ENCODE data around the gene TLCD5.

TLCD5 gene

DNA sequence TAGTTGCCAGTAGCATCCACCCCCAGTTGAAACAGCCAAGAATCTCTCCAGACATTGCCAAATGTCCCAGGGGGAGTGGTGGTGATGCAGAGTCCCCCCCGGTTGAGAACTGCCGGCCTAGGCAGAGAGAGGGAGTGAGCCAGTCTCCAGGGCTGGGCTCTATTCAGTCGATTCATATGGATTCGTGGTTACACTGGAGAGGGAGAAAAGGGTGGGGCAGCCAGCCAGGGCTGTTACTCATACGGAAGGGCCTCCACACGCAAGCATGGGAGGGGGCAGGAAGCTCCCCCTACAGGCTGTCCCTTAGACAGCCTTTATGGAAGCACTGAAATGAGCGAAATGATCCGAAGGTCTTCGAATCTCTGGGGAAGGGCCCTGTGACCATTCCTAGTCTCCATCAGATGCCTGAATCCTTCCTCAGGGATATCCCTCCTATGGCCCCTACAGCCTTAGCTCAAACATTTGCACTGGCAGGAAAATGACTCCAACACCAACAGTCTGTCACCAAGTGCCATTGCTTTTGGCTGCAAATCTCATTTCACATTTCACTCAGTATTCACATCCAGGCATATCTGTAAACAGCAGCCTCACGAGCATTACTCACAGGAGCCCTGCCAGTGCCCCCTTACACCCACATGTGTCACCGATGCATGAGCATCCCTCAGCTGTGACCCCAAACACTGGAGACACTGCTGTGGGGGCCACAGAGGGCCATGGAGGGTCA, 18.4 kb upstream of the TLCD5 start:
- ChIA-PET POLR2A (no interaction called here), CTCF (interaction anchor here (0.7 to 14.7 kb wide), 8 partner anchors 9 to 108 kb away, joined by 3 to 349 read pairs (median 3); no protein-coding TSS in a partner anchor)
- Histone ChIP-seq H3K9me3 (ENCODE audit: control insufficient read depth, insufficient read depth, low read depth, low read length) (no peaks in the 10 kb centered on the region), H3K27ac (ENCODE audit: extremely low read depth, low read depth, low read length) (no peak overlapping the region), H3K36me3 (ENCODE audit: control insufficient read depth in 2 of 2, insufficient read depth in 1 of 2, low read length in 2 of 2) (no peaks in the 10 kb centered on the region), H3K4me1 (ENCODE audit: control insufficient read depth, insufficient read depth, low read length) (no peaks in the 10 kb centered on the region), H3K4me3 (ENCODE audit: low read depth, low read length) (no peak overlapping the region)
- TF ChIP-seq KLF1 (tag by site-specific recombination; IDR thresholded peaks at IDR 0.05), result peak; percentile 54
- TF ChIP-seq ZNF510 (tag by site-specific recombination; IDR thresholded peaks at IDR 0.05; ENCODE audit: insufficient replicate concordance), result no peak
- TF ChIP-seq ZNF341 (tag by site-specific recombination; IDR thresholded peaks at IDR 0.05; ENCODE audit: low read depth), result peak; percentile 83
- TF ChIP-seq ZNF335 (tag by site-specific recombination; conservative IDR thresholded peaks at IDR 0.05), result peak; percentile 99
- no peak for TF ChIP-seq ZNF114 (tag by site-specific recombination; IDR thresholded peaks at IDR 0.05)
- no peak for TF ChIP-seq HOXD13 (CRISPR knock-in tag; IDR thresholded peaks at IDR 0.05; ENCODE audit: borderline replicate concordance)
- TF ChIP-seq ZBTB17 (tag by site-specific recombination; IDR thresholded peaks at IDR 0.05), result peak; percentile 41; the same call in 1 of the 2 replicates
- TF ChIP-seq ZNF404 (tag by site-specific recombination; IDR thresholded peaks at IDR 0.05), result no peak
- TF ChIP-seq ZNF2 (tag by site-specific recombination; IDR thresholded peaks at IDR 0.05), result 0 out of 2 replicates have a peak, but pooled peaks have one; percentile 30
- TF ChIP-seq, protein P1, sequence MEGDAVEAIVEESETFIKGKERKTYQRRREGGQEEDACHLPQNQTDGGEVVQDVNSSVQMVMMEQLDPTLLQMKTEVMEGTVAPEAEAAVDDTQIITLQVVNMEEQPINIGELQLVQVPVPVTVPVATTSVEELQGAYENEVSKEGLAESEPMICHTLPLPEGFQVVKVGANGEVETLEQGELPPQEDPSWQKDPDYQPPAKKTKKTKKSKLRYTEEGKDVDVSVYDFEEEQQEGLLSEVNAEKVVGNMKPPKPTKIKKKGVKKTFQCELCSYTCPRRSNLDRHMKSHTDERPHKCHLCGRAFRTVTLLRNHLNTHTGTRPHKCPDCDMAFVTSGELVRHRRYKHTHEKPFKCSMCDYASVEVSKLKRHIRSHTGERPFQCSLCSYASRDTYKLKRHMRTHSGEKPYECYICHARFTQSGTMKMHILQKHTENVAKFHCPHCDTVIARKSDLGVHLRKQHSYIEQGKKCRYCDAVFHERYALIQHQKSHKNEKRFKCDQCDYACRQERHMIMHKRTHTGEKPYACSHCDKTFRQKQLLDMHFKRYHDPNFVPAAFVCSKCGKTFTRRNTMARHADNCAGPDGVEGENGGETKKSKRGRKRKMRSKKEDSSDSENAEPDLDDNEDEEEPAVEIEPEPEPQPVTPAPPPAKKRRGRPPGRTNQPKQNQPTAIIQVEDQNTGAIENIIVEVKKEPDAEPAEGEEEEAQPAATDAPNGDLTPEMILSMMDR (tag by site-specific recombination; IDR thresholded peaks at IDR 0.05), result 0 out of 2 replicates have a peak, but pooled peaks have one; percentile 20

DNA sequence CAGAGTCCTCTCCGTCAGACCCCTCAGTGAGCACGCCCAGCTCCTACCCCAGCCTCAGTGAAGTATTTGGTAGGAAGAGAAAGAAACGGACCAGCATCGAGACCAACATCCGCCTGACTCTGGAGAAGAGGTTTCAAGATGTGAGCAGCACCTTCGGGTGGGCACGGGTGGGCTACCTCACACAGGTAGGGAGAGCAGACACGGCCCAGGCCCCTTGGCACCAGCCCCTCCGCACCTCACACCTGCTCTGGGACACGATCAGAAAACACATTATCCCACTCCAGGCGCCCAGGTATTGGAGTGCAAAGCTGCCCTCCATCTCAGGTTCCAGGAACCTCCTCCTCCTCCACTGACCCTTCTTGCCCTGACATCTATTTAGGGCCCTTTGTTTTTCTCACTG, 17.6 kb upstream of the TLCD5 start:
- no peak overlapping the region for H3K4me3 ChIP-seq (ENCODE audit: low read depth, low read length)
- H3K9me3 ChIP-seq (ENCODE audit: control insufficient read depth, insufficient read depth, low read depth, low read length), result no peaks in the 10 kb centered on the region
- TF ChIP-seq BCL11A (tag by site-specific recombination; IDR thresholded peaks at IDR 0.05; ENCODE audit: low read depth) (no peak), ZFHX2 (tag by site-specific recombination; conservative IDR thresholded peaks at IDR 0.05) (no peak)
- CTCF ChIA-PET, result interaction anchor here (0.8 to 14.7 kb wide), 5 partner anchors 7 to 136 kb away, joined by 3 to 349 read pairs (median 4); no protein-coding TSS in a partner anchor
- H3K27ac ChIP-seq (ENCODE audit: extremely low read depth, low read depth, low read length), result no peak overlapping the region
- POLR2A ChIA-PET, result no interaction called here
- no peaks in the 10 kb centered on the region for H3K36me3 ChIP-seq (ENCODE audit: control insufficient read depth in 2 of 2, insufficient read depth in 1 of 2, low read length in 2 of 2)
- no peaks in the 10 kb centered on the region for H3K4me1 ChIP-seq (ENCODE audit: control insufficient read depth, insufficient read depth, low read length)

DNA sequence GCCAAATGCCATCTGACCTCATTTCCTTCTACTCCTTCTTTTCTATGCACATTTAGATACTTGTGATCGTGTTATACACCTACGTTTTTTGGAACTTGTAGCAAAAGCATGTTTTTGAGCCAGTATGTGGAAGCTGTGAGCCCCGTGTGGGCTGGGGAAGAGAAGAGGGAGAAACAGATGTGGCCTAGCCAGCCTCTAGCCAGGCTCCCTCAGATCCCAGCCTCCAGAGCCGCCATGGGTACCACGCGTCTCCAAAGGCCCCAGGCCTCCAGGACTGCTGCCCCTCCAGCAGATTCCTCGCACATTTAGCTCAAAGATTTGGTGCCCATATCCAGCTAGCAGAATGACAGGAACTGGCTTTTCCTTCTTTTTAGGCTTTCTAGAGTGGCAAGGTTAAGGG, 17.0 kb upstream of the TLCD5 start:
- Histone ChIP-seq H3K9me3 (ENCODE audit: control insufficient read depth, insufficient read depth, low read depth, low read length) (no peaks in the 10 kb centered on the region), H3K27ac (ENCODE audit: extremely low read depth, low read depth, low read length) (no peak overlapping the region), H3K4me1 (ENCODE audit: control insufficient read depth, insufficient read depth, low read length) (no peaks in the 10 kb centered on the region), H3K36me3 (ENCODE audit: control insufficient read depth in 2 of 2, insufficient read depth in 1 of 2, low read length in 2 of 2) (no peaks in the 10 kb centered on the region), H3K4me3 (ENCODE audit: low read depth, low read length) (no peak overlapping the region)
- TF ChIP-seq, protein P2, sequence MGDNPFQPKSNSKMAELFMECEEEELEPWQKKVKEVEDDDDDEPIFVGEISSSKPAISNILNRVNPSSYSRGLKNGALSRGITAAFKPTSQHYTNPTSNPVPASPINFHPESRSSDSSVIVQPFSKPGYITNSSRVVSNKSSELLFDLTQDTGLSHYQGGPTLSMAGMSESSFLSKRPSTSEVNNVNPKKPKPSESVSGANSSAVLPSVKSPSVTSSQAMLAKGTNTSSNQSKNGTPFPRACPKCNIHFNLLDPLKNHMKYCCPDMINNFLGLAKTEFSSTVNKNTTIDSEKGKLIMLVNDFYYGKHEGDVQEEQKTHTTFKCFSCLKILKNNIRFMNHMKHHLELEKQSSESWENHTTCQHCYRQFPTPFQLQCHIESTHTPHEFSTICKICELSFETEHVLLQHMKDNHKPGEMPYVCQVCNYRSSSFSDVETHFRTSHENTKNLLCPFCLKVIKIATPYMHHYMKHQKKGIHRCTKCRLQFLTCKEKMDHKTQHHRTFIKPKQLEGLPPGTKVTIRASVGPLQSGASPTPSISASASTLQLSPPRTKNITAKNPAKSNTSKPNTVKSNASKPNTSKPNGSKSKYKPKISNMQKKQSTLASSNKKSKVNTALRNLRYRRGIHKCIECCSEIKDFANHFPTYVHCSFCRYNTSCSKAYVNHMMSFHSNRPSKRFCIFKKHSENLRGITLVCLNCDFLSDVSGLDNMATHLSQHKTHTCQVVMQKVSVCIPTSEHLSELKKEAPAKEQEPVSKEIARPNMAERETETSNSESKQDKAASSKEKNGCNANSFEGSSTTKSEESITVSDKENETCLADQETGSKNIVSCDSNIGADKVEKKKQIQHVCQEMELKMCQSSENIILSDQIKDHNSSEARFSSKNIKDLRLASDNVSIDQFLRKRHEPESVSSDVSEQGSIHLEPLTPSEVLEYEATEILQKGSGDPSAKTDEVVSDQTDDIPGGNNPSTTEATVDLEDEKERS (tag by site-specific recombination; IDR thresholded peaks at IDR 0.05), result no peak
- TF ChIP-seq KLF10 (tag by site-specific recombination; IDR thresholded peaks at IDR 0.05) (no peak), SETDB1 (IDR thresholded peaks at IDR 0.05; ENCODE audit: insufficient read length, low read length) (no peak), ZFP37 (tag by site-specific recombination; IDR thresholded peaks at IDR 0.05) (no peak), ZNF529 (tag by site-specific recombination; IDR thresholded peaks at IDR 0.05; ENCODE audit: insufficient replicate concordance) (no peak), ZNF350 (tag by site-specific recombination; IDR thresholded peaks at IDR 0.05) (no peak), ZNF184 (tag by site-specific recombination; IDR thresholded peaks at IDR 0.05) (no peak), ZNF558 (tag by site-specific recombination; IDR thresholded peaks at IDR 0.05) (no peak), MYNN (tag by site-specific recombination; IDR thresholded peaks at IDR 0.05; ENCODE audit: borderline replicate concordance) (no peak), ZNF624 (tag by site-specific recombination; IDR thresholded peaks at IDR 0.05) (no peak)
- TF ChIP-seq, protein P3, sequence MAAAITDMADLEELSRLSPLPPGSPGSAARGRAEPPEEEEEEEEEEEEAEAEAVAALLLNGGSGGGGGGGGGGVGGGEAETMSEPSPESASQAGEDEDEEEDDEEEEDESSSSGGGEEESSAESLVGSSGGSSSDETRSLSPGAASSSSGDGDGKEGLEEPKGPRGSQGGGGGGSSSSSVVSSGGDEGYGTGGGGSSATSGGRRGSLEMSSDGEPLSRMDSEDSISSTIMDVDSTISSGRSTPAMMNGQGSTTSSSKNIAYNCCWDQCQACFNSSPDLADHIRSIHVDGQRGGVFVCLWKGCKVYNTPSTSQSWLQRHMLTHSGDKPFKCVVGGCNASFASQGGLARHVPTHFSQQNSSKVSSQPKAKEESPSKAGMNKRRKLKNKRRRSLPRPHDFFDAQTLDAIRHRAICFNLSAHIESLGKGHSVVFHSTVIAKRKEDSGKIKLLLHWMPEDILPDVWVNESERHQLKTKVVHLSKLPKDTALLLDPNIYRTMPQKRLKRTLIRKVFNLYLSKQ (tag by site-specific recombination; IDR thresholded peaks at IDR 0.05; ENCODE audit: borderline replicate concordance), result no peak
- CTCF ChIA-PET, result interaction anchor here (0.6 to 1.4 kb wide), 5 partner anchors 8 to 621 kb away, joined by 3 to 5 read pairs (median 3); no protein-coding TSS in a partner anchor
- POLR2A ChIA-PET, result no interaction called here

Data from HEK293 (cell line).